ENCODE data around the gene NUDT16L1. TPM values are rescaled to one million over a fixed set of nuclear protein-coding genes. Genes with fewer than 3 reads are reported as not detected.

Gene NUDT16L1
- polyA plus RNA-seq, 1 of the 3 experiments (the other 2 are of a cell fraction) = 45.8 TPM

DNA sequence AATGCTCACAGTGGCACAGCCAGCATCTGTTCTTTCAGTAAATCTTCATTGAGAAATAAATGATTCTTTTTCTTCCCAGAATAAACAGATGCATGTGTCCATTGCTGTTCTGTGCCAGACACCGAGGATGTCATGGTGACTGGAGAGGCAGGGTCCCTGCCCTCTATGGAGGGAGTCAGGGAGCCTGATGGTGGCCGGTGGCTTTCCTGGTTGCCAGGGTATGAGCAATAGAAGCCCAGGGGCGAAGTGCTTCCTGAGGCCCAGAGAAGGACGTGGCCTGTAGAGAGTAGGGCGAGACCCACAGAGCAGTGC lies 29.9 kb upstream of the NUDT16L1 start:
- Histone ChIP-seq H3K79me2 (ENCODE audit: insufficient read depth) (no peaks in the 10 kb centered on the region), H4K20me1 (ENCODE audit: insufficient read depth) (peaks cover 4% of the 10 kb centered on the region; the same call in 1 of the 2 replicates), H3F3A (replicated peaks; ENCODE audit: insufficient read depth) (no peaks in the 10 kb centered on the region), H3K4me2 (no peak overlapping the region), H2AFZ (ENCODE audit: low read depth) (no peak overlapping the region), H3K4me3 (ENCODE audit: low read depth in 2 of 2, low read length in 1 of 2) (no peak overlapping the region), H3K4me1 (ENCODE audit: control insufficient read depth in 1 of 2, insufficient read depth in 2 of 2, low read depth in 1 of 2, low read length in 1 of 2) (no peaks in the 10 kb centered on the region), H3K27ac (ENCODE audit: low read depth in 2 of 2, low read length in 1 of 2) (no peak overlapping the region), H3K36me3 (replicated peaks in 1 of 2; ENCODE audit: control insufficient read depth in 1 of 2, insufficient read depth in 2 of 2, low read length in 1 of 2) (peaks cover 3 to 26% of the 10 kb centered on the region in 2 experiments), H3K27me3 (ENCODE audit: insufficient read depth) (no peaks in the 10 kb centered on the region), H3K9me3 (no peaks in the 10 kb centered on the region), H3K9ac (no peak overlapping the region), H3K9me2 (no peaks in the 10 kb centered on the region)
- POLR2A ChIA-PET = no interaction called here
- 93% methylated on average over 5 of the region's 5 CpGs for WGBS (ENCODE audit: low lambda C conversion rate)
- TF ChIP-seq FOXM1 (IDR thresholded peaks at IDR 0.05; ENCODE audit: low read depth) (no peak), TAF1 (IDR thresholded peaks at IDR 0.05; ENCODE audit: borderline replicate concordance, low read depth, low read length) (no peak), RAD21 (IDR thresholded peaks at IDR 0.05; ENCODE audit: low read length) (no peak), RXRA (IDR thresholded peaks at IDR 0.05; ENCODE audit: borderline replicate concordance, low read depth) (no peak), TCF12 (IDR thresholded peaks at IDR 0.05) (no peak), PBX3 (IDR thresholded peaks at IDR 0.05) (no peak), NRF1 (IDR thresholded peaks at IDR 0.05; ENCODE audit: low read depth, low read length) (no peak), RFX5 (IDR thresholded peaks at IDR 0.05; ENCODE audit: low read length) (no peak)
- CTCF ChIA-PET = no interaction called here
- DNase-seq = no peak

DNA sequence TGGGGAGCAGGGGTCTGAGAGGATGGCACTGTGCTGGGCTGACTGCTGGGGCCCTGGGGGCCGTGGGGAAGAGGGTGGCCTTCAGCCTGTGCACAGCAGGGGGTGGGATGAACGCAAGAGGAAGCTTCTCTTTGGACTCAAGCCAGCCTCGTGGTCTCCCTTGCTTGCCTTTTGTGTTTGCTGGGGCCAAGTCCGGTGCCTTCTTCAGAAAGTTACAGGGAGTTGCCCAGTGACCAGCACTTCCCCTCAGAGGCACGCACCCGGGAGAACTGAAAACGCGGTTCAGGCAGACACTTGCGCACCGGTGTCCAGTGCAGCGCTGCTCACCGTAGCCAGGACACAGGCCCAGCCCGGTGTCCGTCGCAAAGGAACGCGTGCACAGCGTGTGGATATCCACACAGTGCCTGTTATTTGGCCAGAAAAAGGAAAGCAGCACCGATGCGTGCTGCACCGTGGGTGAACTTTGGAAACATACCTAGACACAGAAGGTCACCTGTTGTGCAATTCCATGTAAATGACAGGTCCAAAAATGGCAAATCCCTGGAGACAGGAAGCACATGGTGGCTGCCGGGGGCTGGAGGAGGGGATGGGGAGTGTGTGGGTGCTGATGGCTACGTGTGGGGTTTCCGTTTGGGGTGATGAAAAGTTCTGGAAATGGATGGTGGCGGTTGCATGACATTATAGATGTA lies 29.4 kb upstream of the NUDT16L1 start:
- no peak overlapping the region for H3K9ac ChIP-seq
- H3K4me3 ChIP-seq (ENCODE audit: low read depth in 2 of 2, low read length in 1 of 2) = no peak overlapping the region
- WGBS (ENCODE audit: low lambda C conversion rate) = 86% methylated on average over 11 of the region's 25 CpGs
- no peaks in the 10 kb centered on the region for H3K4me1 ChIP-seq (ENCODE audit: control insufficient read depth in 1 of 2, insufficient read depth in 2 of 2, low read depth in 1 of 2, low read length in 1 of 2)
- H3K9me3 ChIP-seq = no peaks in the 10 kb centered on the region
- CTCF ChIA-PET = no interaction called here
- no peaks in the 10 kb centered on the region for H3K9me2 ChIP-seq
- H3K36me3 ChIP-seq (replicated peaks in 1 of 2; ENCODE audit: control insufficient read depth in 1 of 2, insufficient read depth in 2 of 2, low read length in 1 of 2) = peaks cover 6 to 25% of the 10 kb centered on the region in 2 experiments
- POLR2A ChIA-PET = no interaction called here
- no peaks in the 10 kb centered on the region for H3K27me3 ChIP-seq (ENCODE audit: insufficient read depth)
- no peak overlapping the region for H3K27ac ChIP-seq (ENCODE audit: low read depth in 2 of 2, low read length in 1 of 2)
- peaks cover 4% of the 10 kb centered on the region; the same call in 1 of the 2 replicates for H4K20me1 ChIP-seq (ENCODE audit: insufficient read depth)
- H3K79me2 ChIP-seq (ENCODE audit: insufficient read depth) = no peaks in the 10 kb centered on the region
- DNase-seq = no peak
- H3F3A ChIP-seq (replicated peaks; ENCODE audit: insufficient read depth) = no peaks in the 10 kb centered on the region
- H3K4me2 ChIP-seq = no peak overlapping the region
- H2AFZ ChIP-seq (ENCODE audit: low read depth) = no peak overlapping the region
- TF ChIP-seq YY1 (IDR thresholded peaks at IDR 0.05; ENCODE audit: low read depth) (no peak), MXI1 (IDR thresholded peaks at IDR 0.05; ENCODE audit: low read depth, low read length) (no peak), MEF2A (IDR thresholded peaks at IDR 0.05; ENCODE audit: borderline replicate concordance, low read depth) (no peak), POLR2AphosphoS5 (IDR thresholded peaks at IDR 0.05; ENCODE audit: low read depth, low read length) (no peak), TCF12 (IDR thresholded peaks at IDR 0.05) (no peak), RFX5 (IDR thresholded peaks at IDR 0.05; ENCODE audit: low read length) (no peak), RXRA (IDR thresholded peaks at IDR 0.05; ENCODE audit: borderline replicate concordance, low read depth) (no peak)
- TF ChIP-seq, protein P1, sequence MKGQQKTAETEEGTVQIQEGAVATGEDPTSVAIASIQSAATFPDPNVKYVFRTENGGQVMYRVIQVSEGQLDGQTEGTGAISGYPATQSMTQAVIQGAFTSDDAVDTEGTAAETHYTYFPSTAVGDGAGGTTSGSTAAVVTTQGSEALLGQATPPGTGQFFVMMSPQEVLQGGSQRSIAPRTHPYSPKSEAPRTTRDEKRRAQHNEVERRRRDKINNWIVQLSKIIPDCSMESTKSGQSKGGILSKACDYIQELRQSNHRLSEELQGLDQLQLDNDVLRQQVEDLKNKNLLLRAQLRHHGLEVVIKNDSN (IDR thresholded peaks at IDR 0.05; ENCODE audit: borderline replicate concordance, low read depth) = no peak
